GM06990 (cell line): Measurements from ENCODE around the gene NUP43.

Source experiments
- DNase-seq: peaks from one replicate; pipeline ENCODE4 v3.0.0-alpha.2; 2011; ENCODE audit not compliant: insufficient read length; ENCODE audit errors: extremely low read depth
- H3K27me3 ChIP-seq: replicated peaks from 2 replicates; pipeline ENCODE4 v1.6.0; 2011; ENCODE audit warnings: low read length; ENCODE audit not compliant: control insufficient read depth, insufficient read depth
- H3K36me3 ChIP-seq: 2 replicates; pipeline ENCODE4 v1.5.1; 2011; ENCODE audit warnings: low read length; ENCODE audit not compliant: control insufficient read depth, insufficient read depth
- H3K4me3 ChIP-seq: replicated peaks from 2 replicates; pipeline ENCODE4 v1.5.1; 2011; ENCODE audit warnings: low read depth, mild to moderate bottlenecking, control low read depth, low read length
- CTCF ChIP-seq: IDR thresholded peaks from 2 replicates; pipeline ENCODE4 v1.5.1; 2011; ENCODE audit warnings: low read length, control low read depth, mild to moderate bottlenecking, inconsistent platforms; ENCODE audit not compliant: insufficient read depth, poor library complexity, severe bottlenecking

NUP43 gene

GRCh38 chr6:149746147-149746946 is at the start of gene NUP43:
NUP43 (minus strand) TSS chr6:149746529; CDS start chr6:149746495, 34 bp downstream.
- Histone ChIP-seq H3K36me3 (no peaks in the 10 kb centered on the region; the same call in none of the 2 replicates), H3K4me3 (peak within 1 kb of the TSS; percentile 94), H3K27me3 (no peaks in the 10 kb centered on the region)
- peak; percentile 25 for TF ChIP-seq CTCF
- peak; percentile 86 for DNase-seq

GRCh38 chr6:149783551-149783950 is 37.2 kb upstream of the NUP43 start:
- TF ChIP-seq CTCF = no peak
- H3K36me3 ChIP-seq = no peaks in the 10 kb centered on the region
- H3K27me3 ChIP-seq = no peaks in the 10 kb centered on the region
- no peak overlapping the region for H3K4me3 ChIP-seq
- DNase-seq = no peak

GRCh38 chr6:149782337-149782736 is 36.0 kb upstream of the NUP43 start:
- TF ChIP-seq CTCF = no peak
- H3K36me3 ChIP-seq = no peaks in the 10 kb centered on the region
- no peak for DNase-seq
- no peak overlapping the region for H3K4me3 ChIP-seq
- no peaks in the 10 kb centered on the region for H3K27me3 ChIP-seq

- no peak for TF ChIP-seq CTCF
- H3K4me3 ChIP-seq = no peak overlapping the region
- no peak for DNase-seq
- no peaks in the 10 kb centered on the region for H3K27me3 ChIP-seq
- H3K36me3 ChIP-seq = no peaks in the 10 kb centered on the region
Measured at GRCh38 chr6:149781715-149782114, 35.4 kb upstream of the NUP43 start.

- DNase-seq = no peak
- no peaks in the 10 kb centered on the region; the same call in 1 of the 2 replicates for H3K36me3 ChIP-seq
- no peaks in the 10 kb centered on the region for H3K27me3 ChIP-seq
- no peak overlapping the region for H3K4me3 ChIP-seq
- TF ChIP-seq CTCF = no peak
Measured at GRCh38 chr6:149779644-149779963, 33.3 kb upstream of the NUP43 start.
